GF-D8 (cell line): Measurements from ENCODE around the gene HAUS2.
"Not testable (repeated sequence)": the region's sequence is repeated elsewhere in the genome, so short reads cannot be mapped to it uniquely, and the experiment has no call there.

Source experiments
- DNase-seq: peaks from one replicate; lab custom pipeline; 2025; lab: John Stamatoyannopoulos, UW

The HAUS2 gene

DNA sequence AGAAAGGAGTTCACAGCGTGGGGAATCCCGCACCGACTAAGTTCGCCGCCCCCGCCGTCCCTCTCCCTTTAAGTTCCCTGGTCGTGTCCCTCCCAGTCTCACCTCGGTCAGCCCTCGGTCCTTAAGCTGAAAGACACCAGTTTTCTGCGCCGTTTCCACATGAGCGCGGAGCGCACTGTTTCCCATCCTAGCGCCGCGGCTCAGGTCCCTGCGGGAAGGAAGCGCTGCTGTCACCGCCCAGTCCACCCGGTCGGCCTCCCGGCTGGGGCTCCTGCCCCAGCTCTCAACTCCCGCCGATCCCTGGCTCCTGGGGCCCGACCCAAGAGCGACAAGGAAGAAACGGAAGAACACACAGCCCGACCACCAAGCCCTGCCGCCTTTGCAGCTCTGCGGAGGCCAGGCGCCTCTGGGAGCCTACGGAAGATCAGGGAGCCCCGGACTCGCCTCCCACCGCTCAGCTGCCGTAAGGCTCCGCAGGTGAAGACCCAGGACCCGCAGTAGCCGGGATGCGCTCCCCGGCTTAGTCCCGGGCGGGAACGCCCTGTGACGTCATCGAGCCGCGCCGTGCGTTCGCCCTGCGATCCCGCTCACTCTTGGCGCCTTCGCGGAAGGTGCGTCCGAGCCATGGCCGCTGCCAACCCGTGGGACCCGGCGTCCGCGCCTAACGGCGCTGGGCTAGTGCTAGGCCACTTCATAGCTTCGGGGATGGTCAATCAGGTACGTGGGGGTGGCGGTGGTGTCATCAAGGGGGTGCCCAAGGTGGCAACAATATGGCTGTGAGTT, at the start of gene HAUS2, which contains the start of gene LRRC57:
TSS of gene HAUS2 (plus strand) at position 590 of the 783 bp plus-strand sequence. CDS start at position 625, 35 bp downstream.
TSS of gene LRRC57 (minus strand) at position 545 of the 783 bp plus-strand sequence. CDS start at position 186, 359 bp downstream.
- peak; percentile 16 for DNase-seq

DNA sequence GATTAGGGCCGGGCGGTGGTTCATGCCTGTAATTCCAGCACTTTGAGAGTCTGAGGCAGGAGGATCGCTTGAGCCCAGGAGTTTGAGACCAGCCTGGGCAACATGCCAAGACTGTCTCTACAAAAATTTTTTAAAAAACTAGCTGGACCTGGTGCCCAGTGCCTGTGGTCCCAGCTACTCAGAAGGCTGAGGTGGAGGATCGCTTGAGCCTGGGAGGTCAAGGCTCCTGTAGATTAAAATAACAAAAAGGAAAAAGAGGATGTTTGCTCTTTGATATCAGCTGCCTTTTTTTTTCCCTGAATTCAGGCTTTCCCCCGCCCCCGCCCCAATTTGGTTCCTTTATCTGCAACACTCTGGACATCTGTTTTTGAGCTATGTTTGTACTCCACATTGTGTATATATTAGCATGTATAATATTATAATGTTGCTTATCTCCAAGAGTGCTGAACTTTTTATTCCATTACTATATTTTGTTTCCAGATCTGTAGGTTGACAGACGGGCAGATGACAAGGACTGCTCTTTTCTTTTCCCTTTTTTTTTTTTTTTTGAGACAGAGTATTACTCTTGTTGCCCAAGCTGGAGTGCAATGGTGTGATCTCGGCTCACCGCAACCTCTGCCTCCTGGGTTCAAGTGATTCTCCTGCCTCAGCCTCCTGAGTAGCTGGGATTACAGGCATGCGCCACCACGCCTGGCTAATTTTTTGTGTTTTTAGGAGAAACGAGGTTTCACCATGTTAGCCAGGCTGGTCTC, 48.6 kb upstream of the HAUS2 start:
- no peak for DNase-seq

GRCh38 chr15:42502477-42502876, 46.2 kb upstream of the HAUS2 start:
- no peak for DNase-seq

DNA sequence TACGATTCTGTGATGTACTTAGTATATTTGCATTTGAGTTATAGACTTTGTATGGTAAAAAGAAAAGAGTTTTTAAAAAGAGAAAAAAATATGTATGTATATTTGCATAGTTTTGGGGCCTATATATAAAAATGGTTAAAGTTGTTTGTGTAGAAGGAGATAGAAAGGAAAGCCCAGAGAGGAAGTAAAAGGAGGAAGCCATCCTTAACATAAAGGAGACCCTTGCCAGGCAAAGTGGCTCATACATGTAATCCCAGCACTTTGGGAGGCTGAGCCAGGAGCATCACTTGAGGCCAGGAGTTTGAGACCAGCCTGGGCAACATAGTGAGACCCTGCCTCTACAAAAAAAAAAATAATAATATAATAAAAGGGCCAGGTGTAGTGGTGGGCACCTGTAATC, 44.8 kb upstream of the HAUS2 start:
- DNase-seq = no peak

DNA sequence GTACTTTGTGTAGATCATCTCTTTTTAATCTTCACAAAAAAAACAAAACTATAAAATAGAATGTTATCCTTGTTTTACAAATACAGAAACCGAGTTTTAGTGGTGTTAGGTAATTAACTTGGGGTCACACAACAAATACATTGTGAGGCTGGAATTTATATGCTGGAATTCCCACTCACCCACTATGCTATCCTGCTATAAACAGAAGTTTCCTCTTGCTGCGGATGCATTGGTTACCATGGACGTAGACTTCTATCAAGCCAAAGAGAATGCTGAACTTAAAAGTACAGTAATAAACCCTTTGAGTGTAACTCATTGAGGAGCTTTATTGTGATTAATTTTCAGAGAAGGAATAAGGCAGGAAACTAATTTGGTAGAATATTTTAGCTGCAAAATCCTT, 44.0 kb upstream of the HAUS2 start:
- DNase-seq = no peak

DNA sequence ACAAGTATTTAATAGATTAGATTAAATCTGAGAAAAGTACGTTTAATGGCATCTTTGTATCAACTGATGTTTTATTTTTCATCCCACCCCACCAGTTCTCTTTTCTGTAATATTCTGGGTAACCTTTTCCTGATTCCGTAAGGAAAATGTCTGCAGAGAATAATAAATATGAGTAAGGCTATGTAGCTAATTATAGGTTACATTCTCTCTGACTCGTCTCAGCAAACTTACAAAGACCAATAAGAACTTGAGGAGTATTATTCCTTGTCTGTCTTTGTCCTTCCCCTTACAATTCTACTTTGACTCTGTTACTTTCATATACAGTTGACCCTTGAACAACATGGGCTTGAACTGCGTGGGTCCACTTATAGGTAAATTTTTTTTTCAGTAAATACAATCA, 41.1 kb upstream of the HAUS2 start:
- DNase-seq = no peak

- DNase-seq = no peak
Measured at GRCh38 chr15:42508263-42508690, 40.4 kb upstream of the HAUS2 start.

DNA sequence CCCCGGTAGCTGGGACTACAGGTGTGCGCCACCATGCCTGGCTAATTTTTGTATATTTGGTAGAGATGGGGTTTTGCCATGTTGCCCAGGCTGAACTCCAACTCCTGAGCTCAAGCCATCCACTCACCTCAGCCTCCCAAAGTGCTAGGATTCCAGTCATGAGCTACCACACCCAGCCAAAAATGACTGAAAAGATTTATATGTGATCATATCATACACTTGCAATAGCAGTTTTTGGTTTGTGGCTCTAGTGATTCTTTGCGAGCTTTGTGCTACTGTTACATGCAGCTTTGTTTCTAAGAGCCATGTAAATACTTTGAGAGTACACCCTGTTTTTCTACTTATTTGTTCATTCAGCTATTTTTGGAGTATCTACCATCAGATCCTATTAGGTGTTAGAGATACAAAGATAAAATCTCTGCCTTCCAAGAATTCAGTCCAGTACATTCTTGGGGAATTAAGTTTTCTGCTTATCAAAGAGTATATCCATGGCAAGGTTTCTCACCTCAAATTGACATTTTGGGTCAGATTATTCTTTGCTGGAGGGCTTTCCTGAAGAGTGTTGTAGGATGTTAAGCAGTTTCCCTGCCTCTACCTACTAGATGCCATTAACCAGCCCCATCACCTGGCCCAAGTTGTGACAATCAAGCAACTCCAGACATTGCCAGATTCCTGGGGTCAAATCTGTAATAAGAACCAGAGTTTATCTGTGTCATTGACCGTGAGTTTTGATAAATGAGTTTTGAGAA, 38.2 kb upstream of the HAUS2 start:
- DNase-seq = no peak

DNA sequence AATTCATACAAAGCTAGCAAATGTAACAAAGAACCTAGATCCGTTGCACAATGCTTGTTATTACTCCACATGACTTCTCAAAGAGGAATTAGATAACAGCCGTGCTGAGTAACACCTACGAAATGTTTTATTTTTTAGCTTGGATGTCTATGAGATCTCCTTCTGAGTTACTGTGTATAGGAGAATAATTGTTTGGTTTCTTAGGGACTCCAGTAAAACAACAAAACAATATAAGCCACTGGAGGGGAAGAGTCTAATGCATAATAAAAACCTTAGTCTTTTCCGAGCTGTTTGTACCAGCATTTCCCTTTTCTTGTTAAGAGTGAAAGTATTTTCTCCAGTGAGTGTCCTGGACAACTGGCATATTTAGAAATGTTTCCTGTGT, 37.6 kb upstream of the HAUS2 start:
- no peak for DNase-seq

DNA sequence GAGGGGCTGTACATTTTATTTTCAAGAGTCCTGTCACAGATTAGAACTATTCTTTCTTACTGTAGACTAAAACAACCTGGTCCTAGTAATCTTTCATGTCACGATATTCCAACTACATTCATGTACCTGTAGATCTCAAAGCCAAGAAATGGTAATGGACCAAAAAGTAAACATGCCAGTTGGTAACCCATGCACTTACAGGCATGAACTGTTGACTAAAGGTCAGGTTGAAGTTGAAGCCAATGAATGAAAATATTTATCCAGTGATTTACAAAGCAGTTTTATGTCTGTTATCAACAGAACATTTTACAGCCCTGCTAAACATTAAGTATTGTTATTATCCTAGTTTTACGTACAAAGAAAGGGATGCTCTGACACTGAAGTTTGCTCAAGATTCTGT, 25.3 kb upstream of the HAUS2 start:
- DNase-seq = no peak

GRCh38 chr15:42528970-42529369, 19.7 kb upstream of the HAUS2 start:
- no peak for DNase-seq

DNA sequence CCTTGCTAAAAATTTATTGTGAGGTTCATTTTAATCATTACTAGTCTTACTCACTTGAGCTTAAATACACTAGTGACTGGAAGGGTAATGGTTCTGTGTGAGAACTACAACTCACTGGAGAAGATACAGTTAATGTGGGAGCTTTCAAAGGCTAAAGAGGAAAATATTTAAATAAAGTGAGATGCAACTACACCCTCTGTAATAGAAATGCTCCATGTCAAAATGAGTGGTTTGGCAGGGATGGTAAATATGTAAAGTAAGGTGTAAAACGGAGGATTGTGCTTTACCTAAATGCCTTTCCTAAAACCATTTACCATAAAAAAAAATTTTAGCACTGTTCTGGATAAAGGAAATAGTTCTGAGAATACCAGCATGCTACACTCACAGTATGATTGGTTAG, 15.4 kb upstream of the HAUS2 start:
- DNase-seq = no peak

- DNase-seq = peak; percentile 43
Measured at GRCh38 chr15:42544853-42545629, 3.6 kb upstream of the HAUS2 start.

GRCh38 chr15:42547918-42548248, 755 bp upstream of the HAUS2 start:
- no peak for DNase-seq

DNA sequence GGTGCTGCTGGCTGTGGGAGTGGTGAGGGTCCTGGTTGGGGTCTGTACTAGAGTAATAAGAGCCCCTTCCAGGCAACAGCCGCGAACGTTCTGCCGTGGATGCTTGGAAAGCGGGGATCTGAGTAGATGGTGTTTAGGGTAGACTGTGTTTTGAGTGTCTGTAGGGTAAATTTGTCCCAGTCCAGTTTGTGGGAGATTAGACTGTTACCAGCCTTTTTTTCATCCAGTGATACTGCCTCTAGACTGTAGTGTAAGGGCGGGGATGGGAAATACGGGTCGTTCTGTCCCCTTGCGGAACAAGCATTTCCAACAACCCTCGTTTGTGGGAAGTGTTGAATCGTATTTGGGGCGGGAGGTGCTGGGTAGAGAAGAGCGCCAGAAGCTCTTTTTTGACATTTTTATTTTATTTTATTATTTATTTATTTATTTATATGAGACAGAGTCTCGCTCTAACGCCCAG, 424 bp downstream of the HAUS2 start:
- peak; percentile 35 for DNase-seq

DNA sequence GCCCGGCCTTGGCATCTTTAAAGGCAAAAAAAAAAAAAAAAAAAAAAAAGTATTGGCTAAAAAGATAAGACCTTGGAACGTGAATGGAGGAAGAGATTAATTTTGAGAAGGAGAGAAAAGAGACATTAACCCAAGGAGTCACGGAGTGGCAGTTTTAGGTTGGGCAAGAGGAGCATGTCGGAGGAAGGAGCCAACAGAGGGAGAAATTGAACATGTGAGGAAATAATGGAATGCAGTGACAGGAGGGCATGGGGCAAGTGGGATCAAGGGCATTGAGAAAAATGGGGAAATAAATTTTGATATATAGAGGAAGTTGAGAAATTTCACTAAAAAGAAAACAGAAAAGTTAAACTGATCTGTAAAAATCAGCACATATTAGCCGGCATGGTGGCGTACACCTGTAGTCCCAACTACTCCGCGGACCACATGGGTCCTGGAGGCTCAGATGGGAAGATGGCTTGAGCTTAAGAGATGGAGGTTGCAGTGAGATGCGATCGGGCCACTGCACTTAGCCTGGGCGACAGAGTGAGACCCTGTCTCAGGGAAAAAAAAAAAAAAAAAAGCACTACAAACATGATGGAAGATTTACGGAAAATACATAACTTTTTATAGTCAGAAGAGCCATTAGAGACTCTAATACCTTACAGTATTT, 1.2 kb downstream of the HAUS2 start:
- DNase-seq = no peak

DNA sequence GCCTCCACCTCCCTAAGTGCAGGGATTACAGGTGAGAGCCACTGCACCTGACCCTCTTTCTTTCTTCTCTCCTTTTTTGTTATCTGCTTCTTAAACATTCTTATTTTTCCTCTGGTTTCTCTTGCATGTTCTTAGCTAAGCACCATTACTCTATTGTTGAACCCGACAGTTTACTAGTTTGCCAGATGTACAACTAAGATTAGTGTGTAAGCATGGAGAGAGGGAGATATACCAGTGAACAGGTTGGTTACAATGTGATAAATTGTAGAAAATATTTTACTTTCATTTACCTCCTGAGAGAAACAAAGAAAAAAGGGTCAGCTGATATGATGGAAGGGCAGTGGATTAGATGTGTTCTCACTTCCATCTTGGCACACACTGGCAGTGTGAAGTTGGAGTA, 4.9 kb downstream of the HAUS2 start:
- no peak for DNase-seq

GRCh38 chr15:42556550-42557207, 8.0 kb downstream of the HAUS2 start:
- not testable (repeated sequence) for DNase-seq

- no peak for DNase-seq
Measured at GRCh38 chr15:42558739-42559138, 10.1 kb downstream of the HAUS2 start.

GRCh38 chr15:42575188-42576039, 26.8 kb downstream of the HAUS2 start, which contains the start of gene STARD9:
Gene STARD9 (plus strand): TSS chr15:42575606. CDS start chr15:42575716, 110 bp downstream.
- DNase-seq = peak; percentile 84
